Heart left ventricle (tissue), 13 donors: ENCODE results near the gene PODXL2.
"Not testable (repeated sequence)": the region's sequence is repeated elsewhere in the genome, so short reads cannot be mapped to it uniquely, and the experiment has no call there.

ENCODE experiments used
- POLR2A ChIP-seq, 2 donors: fragments of 450-650 bp; IDR thresholded peaks; one replicate each; pipeline ENCODE4 v1.6.1; 2017; ENCODE audit warnings: antibody characterized with exemption in 2 of 2, mild to moderate bottlenecking in 2 of 2, moderate library complexity in 2 of 2
- TF ChIP-seq, protein P1 (sequence below), 12 donors: fragments of 200-600 bp; sonication (generic) in 4 of 12; IDR thresholded peaks; one replicate each; pipeline versions ENCODE4 v1.5.0 to v1.8.0; 2018 to 2022; ENCODE audit warnings: antibody characterized with exemption in 12 of 12, mild to moderate bottlenecking in 5 of 12
- donor health status: ischemic (EF 13 %, LVEDD 7.1; RV severe dilation, severe dysfunction).
- donor health status: DM: no; HTN: yes; CAD: no.
- donor health status: DM: no; HTN: no; CAD: no.
- donor health status: ischemic (EF 25% LVEDD 6.9; RV normal size, moderate dysfunction).
- donor health status: ischemic (EF 25% LVEDD 5.7; RV mildly dilated, moderate dysfunction).
- donor health status: ischemic (EF 35%, LVEDD 5.7; RV mildly dilated, moderate dysfunction).
- donor health status: nonischemic (EF 11% LVEDD 7.7; RV severe dilation, severe dysfunction).
- donor health status: DM: yes; HTN: yes; CAD: no.
- donor health status: PGD.
- donor health status: ischemic (EF 29% LVEDD 5.4; RV normal size, mild dysfunction).
- donor health status: nonischemic (EF 23%, LVEDD 6.1; RV moderate dilation, normal function).

- not testable (repeated sequence) for TF ChIP-seq POLR2A (IDR thresholded peaks at IDR 0.05)
- TF ChIP-seq, protein P1, sequence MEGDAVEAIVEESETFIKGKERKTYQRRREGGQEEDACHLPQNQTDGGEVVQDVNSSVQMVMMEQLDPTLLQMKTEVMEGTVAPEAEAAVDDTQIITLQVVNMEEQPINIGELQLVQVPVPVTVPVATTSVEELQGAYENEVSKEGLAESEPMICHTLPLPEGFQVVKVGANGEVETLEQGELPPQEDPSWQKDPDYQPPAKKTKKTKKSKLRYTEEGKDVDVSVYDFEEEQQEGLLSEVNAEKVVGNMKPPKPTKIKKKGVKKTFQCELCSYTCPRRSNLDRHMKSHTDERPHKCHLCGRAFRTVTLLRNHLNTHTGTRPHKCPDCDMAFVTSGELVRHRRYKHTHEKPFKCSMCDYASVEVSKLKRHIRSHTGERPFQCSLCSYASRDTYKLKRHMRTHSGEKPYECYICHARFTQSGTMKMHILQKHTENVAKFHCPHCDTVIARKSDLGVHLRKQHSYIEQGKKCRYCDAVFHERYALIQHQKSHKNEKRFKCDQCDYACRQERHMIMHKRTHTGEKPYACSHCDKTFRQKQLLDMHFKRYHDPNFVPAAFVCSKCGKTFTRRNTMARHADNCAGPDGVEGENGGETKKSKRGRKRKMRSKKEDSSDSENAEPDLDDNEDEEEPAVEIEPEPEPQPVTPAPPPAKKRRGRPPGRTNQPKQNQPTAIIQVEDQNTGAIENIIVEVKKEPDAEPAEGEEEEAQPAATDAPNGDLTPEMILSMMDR (IDR thresholded peaks at IDR 0.05) = not testable (repeated sequence)
These were observed 26.0 kb downstream of the PODXL2 start for GRCh38 chr3:127654993-127655392.
